Spleen (tissue), 7 donors: ENCODE data around the gene FUT7.

Experiments
- POLR2A ChIP-seq, 3 donors: fragments of 450-650 bp; IDR thresholded peaks; one replicate each; pipeline ENCODE4 v1.5.1; 2017; ENCODE audit warnings: antibody characterized with exemption in 3 of 3, mild to moderate bottlenecking in 1 of 3
- TF ChIP-seq, protein P1 (sequence below), 11 experiments: fragments of 200-600 bp in 7 of 11; fragments of 450-650 bp in 4 of 11; sonication (generic) in 4 of 11; IDR thresholded peaks in 8 of 11; conservative IDR thresholded peaks in 3 of 11; 1 replicate in 7 of 11; 2 replicates in 4 of 11; pipeline versions ENCODE4 v1.4.0 to v1.8.0; 2016 to 2021; ENCODE audit warnings: antibody characterized with exemption in 11 of 11, inconsistent platforms in 4 of 11, mild to moderate bottlenecking in 1 of 11
- donor health status: DM: no; HTN: no; CAD: no; lungs with moderate emphysema.
- donor health status: DM: no; HTN: no; CAD: no.
- donor health status: DM: no; HTN: no; CAD: no.

DNA sequence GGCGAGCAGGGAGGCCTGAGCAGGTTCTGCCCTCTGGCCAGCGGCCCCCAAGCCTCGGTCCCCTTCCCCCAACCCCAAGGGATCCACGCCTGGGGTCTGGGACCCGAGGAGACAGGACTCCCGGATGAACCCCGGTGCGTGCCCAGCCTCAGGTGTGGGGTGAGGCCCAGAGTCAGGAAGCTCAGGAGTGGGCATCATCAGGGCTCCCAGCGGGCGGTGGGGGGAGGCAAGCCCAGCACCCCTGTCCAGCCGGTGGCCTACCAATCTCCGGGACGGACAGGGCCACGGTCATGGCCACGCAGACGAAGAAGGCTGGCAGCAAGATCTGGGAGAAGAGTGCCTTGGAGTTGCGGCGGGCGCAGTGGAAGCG is 18.3 kb downstream of the FUT7 start:
- TF ChIP-seq, protein P1, sequence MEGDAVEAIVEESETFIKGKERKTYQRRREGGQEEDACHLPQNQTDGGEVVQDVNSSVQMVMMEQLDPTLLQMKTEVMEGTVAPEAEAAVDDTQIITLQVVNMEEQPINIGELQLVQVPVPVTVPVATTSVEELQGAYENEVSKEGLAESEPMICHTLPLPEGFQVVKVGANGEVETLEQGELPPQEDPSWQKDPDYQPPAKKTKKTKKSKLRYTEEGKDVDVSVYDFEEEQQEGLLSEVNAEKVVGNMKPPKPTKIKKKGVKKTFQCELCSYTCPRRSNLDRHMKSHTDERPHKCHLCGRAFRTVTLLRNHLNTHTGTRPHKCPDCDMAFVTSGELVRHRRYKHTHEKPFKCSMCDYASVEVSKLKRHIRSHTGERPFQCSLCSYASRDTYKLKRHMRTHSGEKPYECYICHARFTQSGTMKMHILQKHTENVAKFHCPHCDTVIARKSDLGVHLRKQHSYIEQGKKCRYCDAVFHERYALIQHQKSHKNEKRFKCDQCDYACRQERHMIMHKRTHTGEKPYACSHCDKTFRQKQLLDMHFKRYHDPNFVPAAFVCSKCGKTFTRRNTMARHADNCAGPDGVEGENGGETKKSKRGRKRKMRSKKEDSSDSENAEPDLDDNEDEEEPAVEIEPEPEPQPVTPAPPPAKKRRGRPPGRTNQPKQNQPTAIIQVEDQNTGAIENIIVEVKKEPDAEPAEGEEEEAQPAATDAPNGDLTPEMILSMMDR (IDR thresholded peaks at IDR 0.05 in 8 of 11, conservative IDR thresholded peaks at IDR 0.05 in 3 of 11), result no peak
- TF ChIP-seq POLR2A (IDR thresholded peaks at IDR 0.05), result no peak
